Loucy (cell line): ENCODE measurements around the gene DALRD3.
A peak's percentile ranks its signal among the peaks of the same experiment; 100 is the strongest.

Source experiments
- H2AFZ ChIP-seq: fragments of 200-600 bp; sonication (generic); 2 replicates; pipeline ENCODE4 v1.6.0; 2016; ENCODE audit warnings: antibody characterized with exemption, mild to moderate bottlenecking, low read length, moderate library complexity
- H3F3A ChIP-seq: fragments of 200-600 bp; 2 replicates; pipeline ENCODE4 v1.6.0; 2016; ENCODE audit warnings: antibody characterized with exemption, low read depth, mild to moderate bottlenecking
- H3K27me3 ChIP-seq: fragments of 200-600 bp; sonication (generic); 2 replicates; pipeline ENCODE4 v1.6.1; 2014; ENCODE audit warnings: low read length, mild to moderate bottlenecking; ENCODE audit not compliant: insufficient read depth, poor library complexity, severe bottlenecking
- H3K36me3 ChIP-seq: fragments of 200-600 bp; sonication (generic); 2 replicates; pipeline ENCODE4 v1.6.1; 2016; ENCODE audit warnings: low read length; ENCODE audit not compliant: insufficient read depth
- H3K4me1 ChIP-seq: fragments of 200-600 bp; sonication (generic); 2 replicates; pipeline ENCODE4 v1.5.1; 2014; ENCODE audit warnings: low read length, mild to moderate bottlenecking; ENCODE audit not compliant: insufficient read depth, poor library complexity, severe bottlenecking
- H3K4me2 ChIP-seq: fragments of 200-600 bp; sonication (generic); 2 replicates; pipeline ENCODE4 v1.6.0; 2014; ENCODE audit warnings: antibody characterized with exemption, low read length, low read depth, mild to moderate bottlenecking; ENCODE audit not compliant: poor library complexity, severe bottlenecking
- H3K4me3 ChIP-seq: fragments of 200-600 bp; sonication (generic); 2 replicates; pipeline ENCODE4 v1.5.1; 2014; ENCODE audit warnings: low read length, mild to moderate bottlenecking, mixed read lengths; ENCODE audit not compliant: poor library complexity, severe bottlenecking
- H3K79me2 ChIP-seq: fragments of 200-600 bp; sonication (generic); 2 replicates; pipeline ENCODE4 v1.6.1; 2014; ENCODE audit warnings: low read length; ENCODE audit not compliant: insufficient read depth
- H3K9ac ChIP-seq: fragments of 200-600 bp; sonication (generic); 2 replicates; pipeline ENCODE4 v1.6.0; 2014; ENCODE audit warnings: mild to moderate bottlenecking, low read depth, low read length, moderate library complexity; ENCODE audit not compliant: poor library complexity, severe bottlenecking
- H3K9me2 ChIP-seq: fragments of 200-600 bp; sonication (generic); replicated peaks from 2 replicates; pipeline ENCODE4 v1.6.1; 2016; ENCODE audit warnings: low read depth, low read length, mixed read lengths
- H3K9me3 ChIP-seq: fragments of 200-600 bp; sonication (generic); 2 replicates; pipeline ENCODE4 v1.6.1; 2014; ENCODE audit warnings: mild to moderate bottlenecking, antibody characterized with exemption, low read length, low read depth; ENCODE audit not compliant: insufficient read depth
- H4K20me1 ChIP-seq: fragments of 200-600 bp; sonication (generic); 2 replicates; pipeline ENCODE4 v1.6.0; 2014; ENCODE audit warnings: antibody characterized with exemption, low read length, mild to moderate bottlenecking; ENCODE audit not compliant: insufficient read depth, poor library complexity, severe bottlenecking
- CTCF ChIP-seq: fragments of 200-600 bp; sonication (generic); conservative IDR thresholded peaks from 2 replicates; pipeline ENCODE4 v1.5.1; 2014; ENCODE audit warnings: mild to moderate bottlenecking, antibody characterized with exemption, low read length
- EZH2phosphoT487 ChIP-seq: fragments of 200-600 bp; IDR thresholded peaks from 2 replicates; pipeline ENCODE4 v1.6.1; 2018; ENCODE audit warnings: antibody characterized with exemption, mild to moderate bottlenecking, moderate library complexity, borderline replicate concordance

Gene DALRD3

GRCh38 chr3:49007771-49008528 lies 10.4 kb downstream of the DALRD3 start:
- H3K4me1 ChIP-seq: peaks cover 14% of the 10 kb centered on the region
- peak overlapping the region; percentile 80 for H2AFZ ChIP-seq
- no peak for TF ChIP-seq CTCF
- no peak for TF ChIP-seq EZH2phosphoT487
- H3K9ac ChIP-seq: peak overlapping the region; percentile 100
- peaks cover 64% of the 10 kb centered on the region for H3K79me2 ChIP-seq
- H3K4me3 ChIP-seq: peak overlapping the region; percentile 86
- H3K36me3 ChIP-seq: peaks cover 16% of the 10 kb centered on the region; the same call in 1 of the 2 replicates
- H4K20me1 ChIP-seq: peaks cover 40% of the 10 kb centered on the region
- no peaks in the 10 kb centered on the region for H3F3A ChIP-seq
- H3K27me3 ChIP-seq: no peaks in the 10 kb centered on the region
- peak overlapping the region; percentile 99 for H3K4me2 ChIP-seq
- H3K9me2 ChIP-seq: no peaks in the 10 kb centered on the region
- no peaks in the 10 kb centered on the region for H3K9me3 ChIP-seq

- Histone ChIP-seq H2AFZ (peak within 1 kb of the TSS; percentile 80), H3K9me3 (no peaks in the 10 kb centered on the region), H3K9me2 (no peaks in the 10 kb centered on the region), H3K36me3 (peaks cover 9% of the 10 kb centered on the region; the same call in 1 of the 2 replicates), H3K4me2 (peak within 1 kb of the TSS; percentile 99), H3K27me3 (no peaks in the 10 kb centered on the region), H3F3A (no peaks in the 10 kb centered on the region), H3K9ac (peak within 1 kb of the TSS; percentile 100), H3K4me1 (peaks cover 14% of the 10 kb centered on the region), H3K4me3 (peak within 1 kb of the TSS; percentile 86), H3K79me2 (peaks cover 57% of the 10 kb centered on the region), H4K20me1 (peaks cover 33% of the 10 kb centered on the region)
- TF ChIP-seq CTCF (peak; percentile 56), EZH2phosphoT487 (no peak)
Observed at GRCh38 chr3:49007068-49007770, 11.2 kb downstream of the DALRD3 start, which contains the start of gene WDR6. WDR6 (plus strand) TSS chr3:49007391; CDS start chr3:49007432, 41 bp downstream.

GRCh38 chr3:49006408-49007067 lies 11.8 kb downstream of the DALRD3 start:
- no peaks in the 10 kb centered on the region for H3K9me2 ChIP-seq
- peaks cover 26% of the 10 kb centered on the region for H4K20me1 ChIP-seq
- H3K36me3 ChIP-seq: peaks cover 2% of the 10 kb centered on the region; the same call in 1 of the 2 replicates
- peak overlapping the region; percentile 86 for H3K4me3 ChIP-seq
- TF ChIP-seq EZH2phosphoT487 (no peak), CTCF (no peak)
- H3K9me3 ChIP-seq: no peaks in the 10 kb centered on the region
- H3K79me2 ChIP-seq: peaks cover 50% of the 10 kb centered on the region
- H3K27me3 ChIP-seq: no peaks in the 10 kb centered on the region
- no peaks in the 10 kb centered on the region for H3F3A ChIP-seq
- peak overlapping the region; percentile 51; the same call in 1 of the 2 replicates for H2AFZ ChIP-seq
- peak overlapping the region; percentile 100 for H3K9ac ChIP-seq
- peak overlapping the region; percentile 82 for H3K4me2 ChIP-seq
- H3K4me1 ChIP-seq: peaks cover 14% of the 10 kb centered on the region
